IPS-15b (cell line): Measurements from ENCODE around the gene GULP1.

ENCODE experiments used
- H3K27me3 ChIP-seq: one replicate; pipeline ENCODE4 v1.6.1; 2013; ENCODE audit warnings: low read length; ENCODE audit not compliant: control insufficient read depth, insufficient read depth
- H3K36me3 ChIP-seq: one replicate; pipeline ENCODE4 v1.6.1; 2013; ENCODE audit warnings: low read length; ENCODE audit not compliant: control insufficient read depth, insufficient read depth
- H3K4me1 ChIP-seq: one replicate; pipeline ENCODE4 v1.6.1; 2013; ENCODE audit warnings: mild to moderate bottlenecking, low read length; ENCODE audit not compliant: control insufficient read depth, insufficient read depth
- H3K4me3 ChIP-seq: one replicate; pipeline ENCODE4 v1.5.1; 2013; ENCODE audit warnings: low read depth, low read length
- H3K9ac ChIP-seq: one replicate; pipeline ENCODE4 v1.6.1; 2013; ENCODE audit warnings: low read depth, mild to moderate bottlenecking, low read length
- H3K9me3 ChIP-seq: one replicate; pipeline ENCODE4 v1.6.1; 2013; ENCODE audit warnings: mild to moderate bottlenecking, low read length; ENCODE audit not compliant: control insufficient read depth, insufficient read depth

The GULP1 gene

GRCh38 chr2:188327518-188328213, 36.0 kb downstream of the GULP1 start:
- peaks cover 13% of the 10 kb centered on the region for H3K4me1 ChIP-seq
- no peak overlapping the region for H3K4me3 ChIP-seq

DNA sequence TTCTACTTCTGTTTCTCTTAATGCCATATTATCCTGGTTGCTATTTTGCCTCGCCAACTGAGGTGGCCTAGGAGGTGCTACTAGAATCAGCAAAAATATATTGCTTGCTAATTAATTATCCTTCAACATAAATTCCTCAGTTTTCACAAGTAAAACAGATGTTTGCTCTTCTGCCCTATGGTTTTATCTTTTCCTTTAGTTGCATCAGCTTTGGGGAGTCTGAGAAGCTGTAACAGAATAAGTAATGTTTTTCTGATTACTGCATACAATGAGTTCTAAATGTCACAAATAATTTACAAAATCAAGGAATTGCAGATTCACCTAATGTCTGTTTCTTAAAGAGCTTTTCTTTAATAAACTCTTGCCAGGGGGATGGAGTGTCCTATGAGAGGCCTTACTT, 36.7 kb downstream of the GULP1 start:
- Histone ChIP-seq H3K36me3 (no peaks in the 10 kb centered on the region), H3K9ac (no peak overlapping the region), H3K27me3 (no peaks in the 10 kb centered on the region), H3K4me3 (no peak overlapping the region), H3K4me1 (peaks cover 14% of the 10 kb centered on the region), H3K9me3 (no peaks in the 10 kb centered on the region)

More at GRCh38 chr2:188327518-188328213, 36.0 kb downstream of the GULP1 start:
- no peaks in the 10 kb centered on the region for H3K27me3 ChIP-seq
- no peak overlapping the region for H3K9ac ChIP-seq
- H3K36me3 ChIP-seq: no peaks in the 10 kb centered on the region
- H3K9me3 ChIP-seq: no peaks in the 10 kb centered on the region

GRCh38 chr2:188330316-188331053, 38.8 kb downstream of the GULP1 start:
- Histone ChIP-seq H3K4me1 (peaks cover 31% of the 10 kb centered on the region), H3K9ac (no peak overlapping the region), H3K4me3 (no peak overlapping the region), H3K27me3 (no peaks in the 10 kb centered on the region), H3K36me3 (no peaks in the 10 kb centered on the region), H3K9me3 (no peaks in the 10 kb centered on the region)

GRCh38 chr2:188332619-188333018, 40.9 kb downstream of the GULP1 start:
- Histone ChIP-seq H3K27me3 (no peaks in the 10 kb centered on the region), H3K9ac (no peak overlapping the region), H3K4me3 (no peak overlapping the region), H3K9me3 (no peaks in the 10 kb centered on the region), H3K4me1 (peaks cover 31% of the 10 kb centered on the region), H3K36me3 (no peaks in the 10 kb centered on the region)

- Histone ChIP-seq H3K36me3 (no peaks in the 10 kb centered on the region), H3K4me1 (peaks cover 31% of the 10 kb centered on the region), H3K27me3 (no peaks in the 10 kb centered on the region), H3K4me3 (no peak overlapping the region), H3K9me3 (no peaks in the 10 kb centered on the region), H3K9ac (no peak overlapping the region)
Measured at GRCh38 chr2:188333751-188334524, 42.3 kb downstream of the GULP1 start.

- peaks cover 25% of the 10 kb centered on the region for H3K4me1 ChIP-seq
- H3K9ac ChIP-seq: no peak overlapping the region
- no peaks in the 10 kb centered on the region for H3K27me3 ChIP-seq
- no peak overlapping the region for H3K4me3 ChIP-seq
- no peaks in the 10 kb centered on the region for H3K36me3 ChIP-seq
- H3K9me3 ChIP-seq: no peaks in the 10 kb centered on the region
Measured at GRCh38 chr2:188338463-188338862, 46.8 kb downstream of the GULP1 start.

GRCh38 chr2:188340257-188340656, 48.6 kb downstream of the GULP1 start:
- Histone ChIP-seq H3K4me1 (peaks cover 15% of the 10 kb centered on the region), H3K9me3 (no peaks in the 10 kb centered on the region), H3K27me3 (no peaks in the 10 kb centered on the region), H3K36me3 (no peaks in the 10 kb centered on the region), H3K9ac (no peak overlapping the region), H3K4me3 (no peak overlapping the region)

GRCh38 chr2:188345020-188345419, 53.3 kb downstream of the GULP1 start:
- Histone ChIP-seq H3K9me3 (no peaks in the 10 kb centered on the region), H3K4me1 (peaks cover 9% of the 10 kb centered on the region), H3K36me3 (no peaks in the 10 kb centered on the region), H3K27me3 (no peaks in the 10 kb centered on the region), H3K9ac (no peak overlapping the region), H3K4me3 (no peak overlapping the region)

DNA sequence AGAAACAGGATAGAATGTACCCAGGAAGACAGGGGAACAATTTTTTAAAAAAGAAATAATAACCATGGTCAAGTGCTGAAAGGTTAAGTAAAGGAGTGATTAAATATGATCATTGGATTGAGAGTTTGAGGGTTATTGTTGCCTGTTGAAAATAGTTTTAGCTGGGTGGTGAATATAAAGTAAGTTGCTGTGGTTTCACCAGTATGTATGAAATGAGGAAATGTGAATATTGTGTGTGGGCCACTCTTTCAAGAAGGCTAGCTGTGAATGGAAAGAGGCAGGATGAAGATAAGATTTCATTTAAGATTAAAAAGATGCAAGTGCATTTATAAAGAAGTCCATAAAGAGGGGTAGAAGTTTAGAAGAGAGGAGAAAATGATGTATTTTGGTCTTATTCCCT, 53.8 kb downstream of the GULP1 start:
- Histone ChIP-seq H3K4me3 (no peak overlapping the region), H3K9ac (no peak overlapping the region), H3K9me3 (no peaks in the 10 kb centered on the region)

DNA sequence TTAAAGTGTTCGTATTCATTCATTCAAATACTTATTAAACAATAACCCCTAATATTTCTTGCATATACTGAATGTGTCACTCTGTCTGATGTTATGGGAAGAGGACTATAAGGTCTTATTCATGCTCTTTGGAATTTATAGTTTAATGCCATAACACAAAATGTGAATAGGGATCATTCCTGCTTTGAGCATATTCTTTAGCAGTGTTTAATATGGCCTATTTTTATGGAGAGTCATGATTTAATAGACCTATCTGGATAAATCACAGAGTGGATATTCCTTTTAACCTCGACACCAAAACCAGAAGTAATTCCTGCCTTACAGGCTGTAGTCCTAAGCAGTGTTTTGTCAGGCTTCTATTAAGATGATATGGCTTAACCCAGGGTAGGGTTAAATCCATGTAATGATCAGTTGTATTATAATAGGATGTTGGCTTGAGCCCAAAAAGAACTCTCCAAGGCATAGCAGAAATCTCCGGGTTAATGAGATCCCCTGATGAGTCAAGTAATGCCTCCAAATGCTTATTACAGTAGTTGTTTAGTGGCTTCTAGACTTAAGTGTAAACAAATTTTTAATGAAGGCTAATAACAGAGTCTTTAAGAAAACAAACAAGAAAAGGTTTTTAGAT, 54.3 kb downstream of the GULP1 start:
- Histone ChIP-seq H3K9ac (no peak overlapping the region), H3K36me3 (no peaks in the 10 kb centered on the region), H3K27me3 (no peaks in the 10 kb centered on the region), H3K4me1 (peaks cover 8% of the 10 kb centered on the region), H3K9me3 (no peaks in the 10 kb centered on the region), H3K4me3 (no peak overlapping the region)

More for the DNA sequence above, 53.8 kb downstream of the GULP1 start:
- Histone ChIP-seq H3K27me3 (no peaks in the 10 kb centered on the region), H3K36me3 (no peaks in the 10 kb centered on the region), H3K4me1 (peaks cover 10% of the 10 kb centered on the region)

DNA sequence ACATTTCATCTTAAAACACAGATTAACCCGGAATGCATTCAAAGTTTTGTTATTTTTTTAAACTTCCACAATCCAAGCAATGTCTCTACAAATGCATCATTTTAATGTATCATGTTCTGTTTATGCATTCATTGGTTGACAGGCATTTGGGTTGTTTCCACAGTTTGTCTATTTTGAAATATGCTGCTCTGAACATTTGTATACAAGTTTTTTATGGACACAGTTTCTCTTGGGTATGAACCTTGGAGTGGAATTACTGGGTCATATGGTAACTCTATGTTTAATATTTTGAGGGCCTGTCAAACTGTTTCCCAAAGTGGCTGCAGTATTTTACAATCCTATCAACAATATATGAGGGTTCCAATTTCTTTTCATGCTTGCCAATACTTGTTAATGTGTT, 57.3 kb downstream of the GULP1 start:
- H3K36me3 ChIP-seq: no peaks in the 10 kb centered on the region
- H3K4me1 ChIP-seq: peaks cover 11% of the 10 kb centered on the region
- H3K9me3 ChIP-seq: no peaks in the 10 kb centered on the region
- no peak overlapping the region for H3K9ac ChIP-seq
- no peak overlapping the region for H3K4me3 ChIP-seq
- no peaks in the 10 kb centered on the region for H3K27me3 ChIP-seq
